ENCODE measurements around the gene ACTRT1. TPM values are rescaled to one million over a fixed set of nuclear protein-coding genes. Genes with fewer than 3 reads are reported as not detected.

ACTRT1 gene
- total and polyA plus RNA-seq, 2 of the 4 experiments (the other 2 are of a cell fraction), result not detected

DNA sequence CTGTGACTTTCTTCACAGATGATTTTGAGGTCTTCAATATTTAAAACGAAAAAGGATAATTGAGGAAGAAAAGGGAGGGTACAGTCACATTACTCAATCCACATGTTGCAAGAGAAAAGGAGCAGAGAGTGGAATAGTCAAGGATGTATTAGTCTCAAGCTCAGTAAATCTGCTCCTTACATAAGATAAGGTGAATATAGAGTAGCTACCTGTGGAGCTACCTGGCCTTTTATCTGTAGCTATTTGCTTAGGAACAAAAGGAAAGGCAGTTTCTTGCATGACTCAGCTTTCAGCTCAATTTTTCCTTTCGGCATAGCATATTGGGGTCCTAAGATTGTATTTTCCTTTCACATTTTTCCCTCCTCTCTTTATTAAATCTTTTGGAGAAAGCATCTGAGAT lies 26.3 kb upstream of the ACTRT1 start:
- Histone ChIP-seq H3K9me1 (ENCODE audit: insufficient read depth, low read length) (no peaks in the 10 kb centered on the region), H3K4me3 (ENCODE audit: insufficient read depth, low read depth, low read length) (no peak overlapping the region), H2AFZ (replicated peaks; ENCODE audit: low read length, poor library complexity) (no peak overlapping the region), H3K79me1 (ENCODE audit: low read depth in 1 of 2, low read length in 2 of 2) (no peaks in the 10 kb centered on the region), H3K14ac (replicated peaks; ENCODE audit: low read depth, low read length) (no peak overlapping the region), H3K27ac (ENCODE audit: insufficient read depth, low read length) (no peak overlapping the region), H3K36me3 (ENCODE audit: control insufficient read depth, insufficient read depth, low read length) (no peaks in the 10 kb centered on the region), H3K9ac (ENCODE audit: low read depth, low read length) (no peak overlapping the region), H2AK9ac (replicated peaks; ENCODE audit: low read depth, low read length, poor library complexity) (no peak overlapping the region), H4K20me1 (ENCODE audit: insufficient read depth, low read length) (no peaks in the 10 kb centered on the region), H2BK15ac (ENCODE audit: low read depth, low read length) (no peak overlapping the region), H3K23ac (ENCODE audit: low read depth, low read length) (no peak overlapping the region), H3K18ac (ENCODE audit: low read depth, low read length) (no peak overlapping the region), H4K8ac (ENCODE audit: low read depth in 2 of 2, low read length in 2 of 2) (no peak overlapping the region), H4K5ac (ENCODE audit: low read depth, low read length) (no peak overlapping the region), H2BK5ac (ENCODE audit: low read depth, low read length, poor library complexity, severe bottlenecking) (no peak overlapping the region), H3K9me3 (ENCODE audit: control insufficient read depth, insufficient read depth, low read length) (no peaks in the 10 kb centered on the region), H3K4me2 (ENCODE audit: low read depth, low read length) (no peak overlapping the region), H3K4me1 (ENCODE audit: control insufficient read depth, insufficient read depth, low read length) (no peaks in the 10 kb centered on the region), H3K4ac (ENCODE audit: low read depth, low read length) (no peak overlapping the region), H3K27me3 (ENCODE audit: control insufficient read depth, insufficient read depth, low read length) (no peaks in the 10 kb centered on the region), H2BK120ac (ENCODE audit: low read depth, low read length) (no peak overlapping the region), H2BK20ac (ENCODE audit: low read depth, low read length) (no peak overlapping the region), H4K91ac (ENCODE audit: insufficient read depth, low read depth, low read length) (no peak overlapping the region), H3K56ac (ENCODE audit: extremely low read depth, insufficient read depth, low read length) (no peak overlapping the region), H2AK5ac (ENCODE audit: low read depth, low read length) (no peak overlapping the region)
- intact Hi-C loops (cut with micrococcal nuclease) (no loop called here), in situ Hi-C loops (cut with MboI; ENCODE audit: low sequenced_read_pairs) (no loop called here), dilution Hi-C loops (cut with HindIII; ENCODE audit: low sequenced_read_pairs, unreplicated experiment) (no loop called here)
- TF ChIP-seq SMC3 (IDR thresholded peaks at IDR 0.05; ENCODE audit: low read depth, low read length), result no peak
- no peak for TF ChIP-seq BHLHE40 (IDR thresholded peaks at IDR 0.05; ENCODE audit: low read depth, low read length)
- TF ChIP-seq MAZ (IDR thresholded peaks at IDR 0.05; ENCODE audit: borderline replicate concordance, low read depth, low read length), result no peak
- TF ChIP-seq FOS (IDR thresholded peaks at IDR 0.05; ENCODE audit: low read depth, low read length), result no peak
- TF ChIP-seq POLR2A (IDR thresholded peaks at IDR 0.05; ENCODE audit: low read depth, low read length), result no peak
- no peak for TF ChIP-seq MAFK (IDR thresholded peaks at IDR 0.05; ENCODE audit: low read depth, low read length)
- TF ChIP-seq, protein P1, sequence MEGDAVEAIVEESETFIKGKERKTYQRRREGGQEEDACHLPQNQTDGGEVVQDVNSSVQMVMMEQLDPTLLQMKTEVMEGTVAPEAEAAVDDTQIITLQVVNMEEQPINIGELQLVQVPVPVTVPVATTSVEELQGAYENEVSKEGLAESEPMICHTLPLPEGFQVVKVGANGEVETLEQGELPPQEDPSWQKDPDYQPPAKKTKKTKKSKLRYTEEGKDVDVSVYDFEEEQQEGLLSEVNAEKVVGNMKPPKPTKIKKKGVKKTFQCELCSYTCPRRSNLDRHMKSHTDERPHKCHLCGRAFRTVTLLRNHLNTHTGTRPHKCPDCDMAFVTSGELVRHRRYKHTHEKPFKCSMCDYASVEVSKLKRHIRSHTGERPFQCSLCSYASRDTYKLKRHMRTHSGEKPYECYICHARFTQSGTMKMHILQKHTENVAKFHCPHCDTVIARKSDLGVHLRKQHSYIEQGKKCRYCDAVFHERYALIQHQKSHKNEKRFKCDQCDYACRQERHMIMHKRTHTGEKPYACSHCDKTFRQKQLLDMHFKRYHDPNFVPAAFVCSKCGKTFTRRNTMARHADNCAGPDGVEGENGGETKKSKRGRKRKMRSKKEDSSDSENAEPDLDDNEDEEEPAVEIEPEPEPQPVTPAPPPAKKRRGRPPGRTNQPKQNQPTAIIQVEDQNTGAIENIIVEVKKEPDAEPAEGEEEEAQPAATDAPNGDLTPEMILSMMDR (conservative IDR thresholded peaks at IDR 0.05; ENCODE audit: low read depth, low read length), result no peak
- TF ChIP-seq CHD1 (IDR thresholded peaks at IDR 0.05; ENCODE audit: low read depth, low read length), result no peak
- no peak for TF ChIP-seq MXI1 (IDR thresholded peaks at IDR 0.05; ENCODE audit: borderline replicate concordance, low read depth, low read length)
- TF ChIP-seq USF2 (IDR thresholded peaks at IDR 0.05; ENCODE audit: low read depth, low read length), result no peak
- TF ChIP-seq ELK1 (IDR thresholded peaks at IDR 0.05; ENCODE audit: borderline replicate concordance, low read depth, low read length), result no peak
- no peak for TF ChIP-seq CEBPB (IDR thresholded peaks at IDR 0.05; ENCODE audit: low read depth, low read length)
- TF ChIP-seq RAD21 (IDR thresholded peaks at IDR 0.05; ENCODE audit: low read length), result no peak
- TF ChIP-seq RCOR1 (IDR thresholded peaks at IDR 0.05; ENCODE audit: insufficient replicate concordance, low read length), result no peak
- no peak for TF ChIP-seq NFE2L2 (IDR thresholded peaks at IDR 0.05; ENCODE audit: low read depth, low read length)
- TF ChIP-seq RFX5 (IDR thresholded peaks at IDR 0.05; ENCODE audit: low read depth, low read length), result no peak
- DNase-seq (no peak), ATAC-seq (ENCODE audit: low read depth) (no peak)
- ChIA-PET POLR2A (ENCODE audit: unreplicated experiment) (no interaction called here), CTCF (no interaction called here)
- no CpG with 5 or more reads among the region's 2 CpGs for WGBS, 2 experiments (ENCODE audit: extremely low coverage in 2 of 2, insufficient read length in 1 of 2)
- BruUV-seq (replicated peaks), result no TSS peak
